Neuron (in vitro differentiated cells): Measurements from ENCODE around the gene PLCD1.

Experiments used
- H2AFZ ChIP-seq: one replicate; pipeline ENCODE4 v1.6.1; 2013; ENCODE audit warnings: low read depth, mild to moderate bottlenecking, inconsistent platforms, low read length, moderate library complexity
- H3K27me3 ChIP-seq: one replicate; pipeline ENCODE4 v1.6.1; 2013; ENCODE audit warnings: low read length; ENCODE audit not compliant: insufficient read depth
- H3K36me3 ChIP-seq: one replicate; pipeline ENCODE4 v1.6.1; 2013; ENCODE audit warnings: low read length; ENCODE audit not compliant: insufficient read depth
- H3K4me1 ChIP-seq: one replicate; pipeline ENCODE4 v1.6.1; 2013; ENCODE audit warnings: low read length; ENCODE audit not compliant: insufficient read depth
- H3K4me3 ChIP-seq: 2 replicates; pipeline ENCODE4 v1.5.1; 2013; ENCODE audit warnings: mild to moderate bottlenecking, low read length, moderate library complexity
- H3K9me3 ChIP-seq: one replicate; pipeline ENCODE4 v1.6.1; 2013; ENCODE audit warnings: low read length

Gene PLCD1

GRCh38 chr3:38018296-38019266 lies 10.9 kb downstream of the PLCD1 start:
- peaks cover 9% of the 10 kb centered on the region for H3K9me3 ChIP-seq
- no peak overlapping the region for H3K4me3 ChIP-seq
- H2AFZ ChIP-seq, result no peak overlapping the region
- no peaks in the 10 kb centered on the region for H3K27me3 ChIP-seq
- peaks cover 85% of the 10 kb centered on the region for H3K36me3 ChIP-seq
- no peaks in the 10 kb centered on the region for H3K4me1 ChIP-seq

DNA sequence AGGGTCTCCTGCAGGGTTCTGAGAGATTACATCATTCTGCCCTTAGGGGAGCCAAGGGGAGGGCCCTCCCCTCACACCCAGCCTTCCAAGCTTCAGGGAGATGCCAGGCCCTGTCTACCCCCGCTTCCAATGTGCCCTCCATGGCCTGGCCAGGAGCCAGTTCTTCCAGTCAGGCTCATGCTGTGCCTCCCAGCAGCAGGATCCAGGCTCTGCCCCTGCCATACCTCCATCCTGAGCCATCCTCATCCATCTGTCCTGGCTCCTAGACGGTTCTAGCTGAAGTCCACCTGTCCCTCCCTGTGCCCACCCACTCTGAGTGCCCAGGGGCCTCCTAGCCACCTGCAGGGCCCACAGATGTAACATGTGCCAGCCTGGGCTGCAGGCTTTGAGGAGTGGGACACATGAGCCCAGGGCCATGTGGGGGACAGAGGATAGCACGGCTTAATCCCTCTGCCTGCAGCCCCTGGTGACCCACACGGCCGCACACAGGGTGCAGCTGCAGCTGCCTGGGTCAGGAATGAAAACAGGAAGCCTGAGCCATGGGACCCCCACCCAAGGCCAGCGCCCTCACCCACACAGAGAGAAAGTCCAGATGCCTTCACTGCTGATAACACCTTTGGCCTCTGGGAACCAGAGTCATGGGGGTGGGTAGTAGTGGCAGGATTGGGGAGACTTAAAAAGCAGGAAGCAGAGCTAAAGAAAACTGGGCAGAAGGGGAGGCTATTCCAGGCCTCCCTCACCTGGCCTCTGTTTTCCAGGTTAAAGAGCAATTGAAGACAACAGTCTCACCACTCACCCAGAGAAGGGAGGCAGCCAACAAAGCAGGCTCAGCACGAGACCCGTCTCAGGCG lies 11.8 kb downstream of the PLCD1 start:
- Histone ChIP-seq H3K4me1 (no peaks in the 10 kb centered on the region), H3K9me3 (peaks cover 9% of the 10 kb centered on the region), H2AFZ (no peak overlapping the region), H3K4me3 (no peak overlapping the region), H3K27me3 (no peaks in the 10 kb centered on the region), H3K36me3 (peaks cover 85% of the 10 kb centered on the region)

DNA sequence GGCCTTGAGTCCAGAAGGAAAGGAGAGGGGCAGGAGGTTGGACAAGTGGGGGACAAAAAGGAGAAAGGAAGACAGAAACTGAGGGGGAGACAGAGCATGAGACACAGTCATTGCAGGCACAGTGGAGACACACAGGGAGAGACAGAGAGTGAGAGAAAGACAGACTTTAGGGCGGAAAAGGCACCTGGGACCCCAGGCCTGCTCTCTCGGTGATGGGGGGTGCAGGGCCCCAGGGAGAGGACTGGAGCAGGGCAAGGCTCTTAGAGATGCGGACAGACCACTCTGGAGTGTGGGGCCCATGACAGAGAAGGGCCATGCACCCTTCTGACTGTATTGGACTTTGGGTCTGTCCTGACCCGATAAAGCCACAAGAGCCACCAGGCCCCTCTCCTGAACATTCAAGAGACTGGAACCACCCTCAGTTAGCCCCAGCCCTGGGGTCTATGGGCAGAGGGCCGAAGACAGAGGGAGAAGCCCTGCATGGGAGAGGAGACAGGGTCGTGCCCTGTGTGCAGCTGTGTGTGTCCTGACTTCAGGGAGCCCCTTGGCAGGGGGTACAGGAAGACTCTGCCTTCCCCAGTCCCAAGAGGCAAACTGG lies 12.5 kb downstream of the PLCD1 start:
- Histone ChIP-seq H3K36me3 (peaks cover 88% of the 10 kb centered on the region), H3K9me3 (peaks cover 9% of the 10 kb centered on the region), H2AFZ (no peak overlapping the region)

GRCh38 chr3:38016410-38016809 lies 13.0 kb downstream of the PLCD1 start:
- H3K4me1 ChIP-seq, result no peaks in the 10 kb centered on the region
- H3K36me3 ChIP-seq, result peaks cover 86% of the 10 kb centered on the region
- H3K9me3 ChIP-seq, result peaks cover 9% of the 10 kb centered on the region
- no peak overlapping the region for H3K4me3 ChIP-seq
- no peak overlapping the region for H2AFZ ChIP-seq
- no peaks in the 10 kb centered on the region for H3K27me3 ChIP-seq

More for the DNA sequence above, 12.5 kb downstream of the PLCD1 start:
- Histone ChIP-seq H3K4me3 (no peak overlapping the region), H3K4me1 (no peaks in the 10 kb centered on the region), H3K27me3 (no peaks in the 10 kb centered on the region)

GRCh38 chr3:38015984-38016383 lies 13.5 kb downstream of the PLCD1 start:
- Histone ChIP-seq H3K4me3 (no peak overlapping the region), H3K27me3 (no peaks in the 10 kb centered on the region), H3K4me1 (no peaks in the 10 kb centered on the region), H3K9me3 (peaks cover 9% of the 10 kb centered on the region), H3K36me3 (peaks cover 88% of the 10 kb centered on the region), H2AFZ (no peak overlapping the region)

- peaks cover 9% of the 10 kb centered on the region for H3K9me3 ChIP-seq
- no peaks in the 10 kb centered on the region for H3K4me1 ChIP-seq
- H2AFZ ChIP-seq, result no peak overlapping the region
- no peaks in the 10 kb centered on the region for H3K27me3 ChIP-seq
- H3K4me3 ChIP-seq, result no peak overlapping the region
- peaks cover 89% of the 10 kb centered on the region for H3K36me3 ChIP-seq
These were observed 14.0 kb downstream of the PLCD1 start for GRCh38 chr3:38015485-38015884.

- Histone ChIP-seq H3K4me1 (no peaks in the 10 kb centered on the region), H3K4me3 (no peak overlapping the region), H2AFZ (no peak overlapping the region), H3K36me3 (peaks cover 82% of the 10 kb centered on the region), H3K9me3 (peaks cover 3% of the 10 kb centered on the region), H3K27me3 (no peaks in the 10 kb centered on the region)
These were observed 18.3 kb downstream of the PLCD1 start for GRCh38 chr3:38011111-38011510.

- Histone ChIP-seq H3K4me3 (no peak overlapping the region), H2AFZ (no peak overlapping the region), H3K4me1 (peaks cover 6% of the 10 kb centered on the region), H3K36me3 (peaks cover 71% of the 10 kb centered on the region), H3K27me3 (no peaks in the 10 kb centered on the region), H3K9me3 (no peaks in the 10 kb centered on the region)
These were observed 19.4 kb downstream of the PLCD1 start for GRCh38 chr3:38009807-38010591.

- Histone ChIP-seq H3K4me1 (peaks cover 9% of the 10 kb centered on the region), H3K27me3 (no peaks in the 10 kb centered on the region), H2AFZ (no peak overlapping the region), H3K36me3 (peaks cover 62% of the 10 kb centered on the region), H3K9me3 (no peaks in the 10 kb centered on the region), H3K4me3 (no peak overlapping the region)
These were observed 20.4 kb downstream of the PLCD1 start for GRCh38 chr3:38008971-38009580.

GRCh38 chr3:38008191-38008701 lies 21.2 kb downstream of the PLCD1 start:
- Histone ChIP-seq H3K36me3 (peaks cover 54% of the 10 kb centered on the region), H3K27me3 (no peaks in the 10 kb centered on the region), H3K4me1 (peaks cover 9% of the 10 kb centered on the region), H3K4me3 (no peak overlapping the region), H2AFZ (no peak overlapping the region), H3K9me3 (no peaks in the 10 kb centered on the region)

DNA sequence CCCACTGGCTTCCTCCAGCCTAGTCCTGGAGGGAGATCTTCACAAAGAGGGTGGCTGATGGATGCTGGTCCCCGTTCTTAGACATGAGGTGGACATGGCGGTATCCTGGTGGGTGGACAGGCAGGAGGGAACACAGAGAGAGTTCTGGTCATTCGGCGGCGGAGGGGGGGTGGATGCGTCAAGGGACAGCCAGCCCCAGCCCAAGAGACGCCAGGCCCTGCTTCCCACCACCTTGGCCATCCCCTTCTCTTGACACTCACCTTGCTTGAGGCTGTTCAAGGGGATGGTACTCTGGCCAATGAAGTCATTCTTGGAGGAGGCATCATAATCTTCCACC lies 21.7 kb downstream of the PLCD1 start:
- no peak overlapping the region for H3K4me3 ChIP-seq
- peaks cover 51% of the 10 kb centered on the region for H3K36me3 ChIP-seq
- no peaks in the 10 kb centered on the region for H3K27me3 ChIP-seq
- H2AFZ ChIP-seq, result no peak overlapping the region
- peaks cover 9% of the 10 kb centered on the region for H3K4me1 ChIP-seq
- no peaks in the 10 kb centered on the region for H3K9me3 ChIP-seq

GRCh38 chr3:38006445-38006995 lies 22.9 kb downstream of the PLCD1 start:
- peaks cover 46% of the 10 kb centered on the region for H3K36me3 ChIP-seq

More at GRCh38 chr3:38006445-38006995, 22.9 kb downstream of the PLCD1 start:
- Histone ChIP-seq H2AFZ (no peak overlapping the region), H3K4me1 (peaks cover 9% of the 10 kb centered on the region), H3K27me3 (no peaks in the 10 kb centered on the region), H3K4me3 (no peak overlapping the region), H3K9me3 (no peaks in the 10 kb centered on the region)
